PFSK-1 (cell line): ENCODE results near the gene FBXO48.

ENCODE experiments used
- FOXP2 ChIP-seq: optimal IDR thresholded peaks from 2 replicates; pipeline ENCODE3; 2011; ENCODE audit warnings: borderline replicate concordance, control low read depth, inconsistent platforms; ENCODE audit not compliant: insufficient read depth; ENCODE audit errors: extremely low read length, extremely low read depth
- POLR2AphosphoS5 ChIP-seq: IDR thresholded peaks from 2 replicates; pipeline ENCODE4 v1.6.1; 2012; ENCODE audit warnings: low read depth, mild to moderate bottlenecking, control low read depth, low read length, moderate library complexity
- SIN3A ChIP-seq: IDR thresholded peaks from 2 replicates; pipeline ENCODE4 v1.6.1; 2012; ENCODE audit warnings: mild to moderate bottlenecking, low read length, moderate library complexity, borderline replicate concordance; ENCODE audit not compliant: insufficient read depth
- TAF1 ChIP-seq: IDR thresholded peaks from 2 replicates; pipeline ENCODE4 v1.6.1; 2012; ENCODE audit warnings: low read length, control low read depth, borderline replicate concordance; ENCODE audit not compliant: insufficient read depth
- TF ChIP-seq, protein P1 (sequence below), 2 experiments: IDR thresholded peaks; 2 replicates each; pipeline versions ENCODE4 v1.6.1 to v1.8.0; 2011 to 2012; ENCODE audit warnings: low read depth in 2 of 2, low read length in 2 of 2, control low read depth in 1 of 2, inconsistent platforms in 1 of 2, mild to moderate bottlenecking in 1 of 2, moderate library complexity in 1 of 2; ENCODE audit not compliant: insufficient read depth in 1 of 2

Gene FBXO48

DNA sequence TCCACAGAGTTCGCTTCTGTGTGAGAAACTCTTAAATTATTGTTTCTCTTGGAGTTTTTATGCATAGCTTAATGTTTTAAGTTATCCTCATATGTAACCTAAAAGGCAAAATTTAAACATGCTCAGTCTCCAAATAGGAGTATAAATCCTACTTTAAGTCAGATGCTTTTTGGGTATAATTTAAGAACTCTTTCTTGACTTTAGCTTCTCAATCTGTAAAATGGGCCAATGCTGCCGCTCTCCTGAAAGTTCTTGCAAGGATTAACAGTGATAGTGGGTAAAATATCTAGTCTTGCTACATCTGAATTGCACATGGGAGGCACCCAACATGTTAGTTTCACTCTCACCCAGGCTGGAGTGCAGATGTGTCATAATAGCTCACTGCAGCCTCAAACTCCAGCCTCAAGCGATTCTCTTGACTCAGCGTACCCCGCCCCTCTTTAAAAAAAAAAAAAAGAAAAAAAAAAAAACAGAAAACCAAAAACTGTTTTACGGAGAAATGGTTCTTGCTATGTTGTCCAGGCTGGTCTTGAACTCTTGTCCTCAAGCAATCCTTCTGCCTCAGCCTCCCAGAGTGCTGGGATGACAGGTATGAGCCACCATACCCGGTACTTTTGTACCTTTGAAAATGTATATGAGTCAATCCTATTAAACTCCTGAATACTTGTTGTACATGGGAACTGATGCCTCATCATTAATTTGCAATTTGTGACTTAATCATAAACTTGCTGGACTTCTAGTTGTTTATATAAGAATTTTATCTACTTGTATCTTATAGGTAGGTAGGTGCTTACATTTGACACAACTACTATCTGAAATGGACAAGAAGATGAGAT is 1.8 kb downstream of the FBXO48 start:
- TF ChIP-seq, protein P1, sequence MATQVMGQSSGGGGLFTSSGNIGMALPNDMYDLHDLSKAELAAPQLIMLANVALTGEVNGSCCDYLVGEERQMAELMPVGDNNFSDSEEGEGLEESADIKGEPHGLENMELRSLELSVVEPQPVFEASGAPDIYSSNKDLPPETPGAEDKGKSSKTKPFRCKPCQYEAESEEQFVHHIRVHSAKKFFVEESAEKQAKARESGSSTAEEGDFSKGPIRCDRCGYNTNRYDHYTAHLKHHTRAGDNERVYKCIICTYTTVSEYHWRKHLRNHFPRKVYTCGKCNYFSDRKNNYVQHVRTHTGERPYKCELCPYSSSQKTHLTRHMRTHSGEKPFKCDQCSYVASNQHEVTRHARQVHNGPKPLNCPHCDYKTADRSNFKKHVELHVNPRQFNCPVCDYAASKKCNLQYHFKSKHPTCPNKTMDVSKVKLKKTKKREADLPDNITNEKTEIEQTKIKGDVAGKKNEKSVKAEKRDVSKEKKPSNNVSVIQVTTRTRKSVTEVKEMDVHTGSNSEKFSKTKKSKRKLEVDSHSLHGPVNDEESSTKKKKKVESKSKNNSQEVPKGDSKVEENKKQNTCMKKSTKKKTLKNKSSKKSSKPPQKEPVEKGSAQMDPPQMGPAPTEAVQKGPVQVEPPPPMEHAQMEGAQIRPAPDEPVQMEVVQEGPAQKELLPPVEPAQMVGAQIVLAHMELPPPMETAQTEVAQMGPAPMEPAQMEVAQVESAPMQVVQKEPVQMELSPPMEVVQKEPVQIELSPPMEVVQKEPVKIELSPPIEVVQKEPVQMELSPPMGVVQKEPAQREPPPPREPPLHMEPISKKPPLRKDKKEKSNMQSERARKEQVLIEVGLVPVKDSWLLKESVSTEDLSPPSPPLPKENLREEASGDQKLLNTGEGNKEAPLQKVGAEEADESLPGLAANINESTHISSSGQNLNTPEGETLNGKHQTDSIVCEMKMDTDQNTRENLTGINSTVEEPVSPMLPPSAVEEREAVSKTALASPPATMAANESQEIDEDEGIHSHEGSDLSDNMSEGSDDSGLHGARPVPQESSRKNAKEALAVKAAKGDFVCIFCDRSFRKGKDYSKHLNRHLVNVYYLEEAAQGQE (IDR thresholded peaks at IDR 0.05; ENCODE audit: insufficient read depth in 1 of 2, low read depth in 2 of 2, low read length in 2 of 2): no peak
- TF ChIP-seq POLR2AphosphoS5 (no peak), SIN3A (no peak), TAF1 (no peak), FOXP2 (no peak)

DNA sequence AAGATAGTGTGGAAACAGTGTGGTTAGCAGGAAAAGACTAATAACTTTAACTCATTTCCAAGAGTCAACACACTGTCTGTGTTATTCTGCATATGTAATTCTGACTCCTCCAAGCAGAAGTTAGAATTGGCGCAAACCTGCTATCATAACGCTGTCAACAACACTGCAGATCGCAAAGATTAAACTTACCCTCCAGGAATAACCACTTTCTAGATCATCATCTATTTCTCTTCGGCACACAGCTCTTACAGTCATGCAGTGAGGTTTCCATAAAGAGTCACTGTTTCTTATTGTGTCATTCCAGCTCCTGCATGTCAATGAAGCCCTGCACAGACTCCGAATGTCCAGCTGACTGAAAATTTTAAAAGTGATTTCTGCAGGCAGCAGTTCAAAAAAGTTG is 2.4 kb downstream of the FBXO48 start:
- TF ChIP-seq, protein P1 (IDR thresholded peaks at IDR 0.05; ENCODE audit: insufficient read depth in 1 of 2, low read depth in 2 of 2, low read length in 2 of 2): no peak
- TF ChIP-seq TAF1 (no peak), SIN3A (no peak), POLR2AphosphoS5 (no peak), FOXP2 (no peak)

DNA sequence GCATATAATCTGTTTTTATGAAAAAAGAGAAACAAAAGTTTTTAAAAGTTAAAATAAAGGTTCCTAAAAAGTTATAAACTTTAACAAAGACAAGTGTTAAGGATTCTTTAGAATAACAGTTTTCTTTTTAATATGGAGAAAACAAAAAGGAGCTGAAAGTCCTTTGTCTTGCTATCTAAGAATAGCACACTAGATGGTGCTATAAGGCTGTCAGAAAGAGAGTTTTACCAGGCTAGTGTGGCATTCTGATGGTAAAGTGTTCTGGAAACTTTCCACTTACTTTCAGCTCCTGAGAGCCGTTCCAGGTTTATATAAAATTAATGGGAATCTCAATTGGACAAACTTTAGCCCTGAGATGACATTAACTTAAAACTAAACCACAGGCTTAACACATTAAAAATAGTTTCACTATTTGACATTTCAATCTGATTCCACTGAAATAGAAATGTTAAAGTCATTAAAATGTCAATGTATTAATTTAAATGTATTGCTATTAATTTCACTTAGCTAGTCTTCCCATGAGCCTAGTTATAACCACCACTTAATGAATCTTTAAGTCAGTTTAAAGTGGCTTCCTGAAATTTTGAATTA is 3.7 kb downstream of the FBXO48 start:
- no peak for TF ChIP-seq POLR2AphosphoS5
- no peak for TF ChIP-seq SIN3A
- TF ChIP-seq, protein P1 (IDR thresholded peaks at IDR 0.05; ENCODE audit: insufficient read depth in 1 of 2, low read depth in 2 of 2, low read length in 2 of 2): no peak
- TF ChIP-seq TAF1: no peak
- no peak for TF ChIP-seq FOXP2

DNA sequence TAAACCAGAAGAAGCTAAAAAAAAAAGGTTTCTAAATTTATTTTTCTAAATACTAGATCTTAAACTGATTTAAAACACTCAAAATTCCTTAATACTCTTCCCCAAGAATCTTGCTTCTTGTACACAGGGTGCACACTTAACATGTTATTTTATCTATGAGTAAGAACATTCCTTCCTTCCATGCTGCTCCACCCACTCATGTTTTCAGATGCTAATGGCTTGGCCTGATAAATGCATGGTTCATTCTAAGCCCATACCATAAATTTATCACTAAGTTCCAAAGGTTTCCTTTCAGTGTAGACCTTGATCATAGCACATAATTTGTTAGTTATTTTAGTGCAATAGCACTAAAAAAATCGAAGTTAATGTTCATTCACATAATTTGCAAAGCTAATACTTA is 8.1 kb downstream of the FBXO48 start:
- TF ChIP-seq, protein P1 (IDR thresholded peaks at IDR 0.05; ENCODE audit: insufficient read depth in 1 of 2, low read depth in 2 of 2, low read length in 2 of 2): no peak
- TF ChIP-seq SIN3A: no peak
- no peak for TF ChIP-seq POLR2AphosphoS5
